GM19468 (cell line): Measurements from ENCODE around the gene HES2.
"Not testable (repeated sequence)": the region's sequence is repeated elsewhere in the genome, so short reads cannot be mapped to it uniquely, and the experiment has no call there.

Experiments
- ATAC-seq: cut with Tn5 transposase; IDR thresholded peaks from one replicate; pipeline ENCODE4 v1.9.1; 2021; ENCODE audit warnings: mild to moderate bottlenecking, moderate library complexity, moderate number of reproducible peaks; ENCODE audit not compliant: unreplicated experiment; ENCODE audit errors: extremely low read depth

Gene HES2

GRCh38 chr1:6437012-6437700, 17.4 kb upstream of the HES2 start:
- not testable (repeated sequence) for ATAC-seq

DNA sequence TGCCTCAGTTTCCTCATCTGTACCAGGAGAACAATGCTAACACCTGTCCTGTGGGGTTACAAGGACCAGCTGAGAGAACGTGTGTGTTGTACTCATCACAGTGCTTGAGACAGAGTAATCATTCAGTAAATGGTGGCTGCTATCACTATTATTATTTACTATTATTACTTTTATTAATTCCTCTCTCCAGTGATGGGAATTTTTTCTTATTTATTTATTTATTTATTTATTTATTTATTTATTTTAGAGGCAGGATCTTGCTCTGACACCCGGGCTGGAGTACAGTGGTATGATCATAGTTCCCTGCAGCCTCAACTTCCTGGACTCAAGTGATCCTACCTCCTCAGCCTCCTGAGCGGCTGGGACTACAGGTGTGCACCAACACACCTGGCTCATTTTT, 16.6 kb upstream of the HES2 start:
- ATAC-seq, result not testable (repeated sequence)

- ATAC-seq, result no peak
Observed at GRCh38 chr1:6435547-6435946, 15.8 kb upstream of the HES2 start.

DNA sequence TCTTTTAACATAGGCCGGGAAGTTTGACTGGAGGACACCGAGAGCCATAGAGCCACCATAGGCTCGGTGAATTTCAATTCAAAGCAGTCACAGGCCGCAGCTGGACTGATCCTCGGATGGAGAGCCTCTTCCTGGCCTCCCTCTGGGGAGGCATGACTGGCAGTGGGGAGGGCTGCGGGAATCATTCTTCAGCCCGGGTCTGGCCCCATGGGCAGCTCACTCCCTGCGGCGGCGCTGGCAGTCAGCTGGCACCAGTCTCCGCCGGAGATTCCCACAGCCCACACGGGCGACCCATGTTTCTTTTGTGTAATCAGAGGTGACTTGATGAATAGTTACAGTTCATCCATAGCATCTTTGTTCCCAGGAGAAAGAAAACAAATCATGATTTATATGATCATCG, 15.4 kb upstream of the HES2 start:
- ATAC-seq, result no peak

GRCh38 chr1:6434186-6434585, 14.5 kb upstream of the HES2 start:
- ATAC-seq, result no peak

DNA sequence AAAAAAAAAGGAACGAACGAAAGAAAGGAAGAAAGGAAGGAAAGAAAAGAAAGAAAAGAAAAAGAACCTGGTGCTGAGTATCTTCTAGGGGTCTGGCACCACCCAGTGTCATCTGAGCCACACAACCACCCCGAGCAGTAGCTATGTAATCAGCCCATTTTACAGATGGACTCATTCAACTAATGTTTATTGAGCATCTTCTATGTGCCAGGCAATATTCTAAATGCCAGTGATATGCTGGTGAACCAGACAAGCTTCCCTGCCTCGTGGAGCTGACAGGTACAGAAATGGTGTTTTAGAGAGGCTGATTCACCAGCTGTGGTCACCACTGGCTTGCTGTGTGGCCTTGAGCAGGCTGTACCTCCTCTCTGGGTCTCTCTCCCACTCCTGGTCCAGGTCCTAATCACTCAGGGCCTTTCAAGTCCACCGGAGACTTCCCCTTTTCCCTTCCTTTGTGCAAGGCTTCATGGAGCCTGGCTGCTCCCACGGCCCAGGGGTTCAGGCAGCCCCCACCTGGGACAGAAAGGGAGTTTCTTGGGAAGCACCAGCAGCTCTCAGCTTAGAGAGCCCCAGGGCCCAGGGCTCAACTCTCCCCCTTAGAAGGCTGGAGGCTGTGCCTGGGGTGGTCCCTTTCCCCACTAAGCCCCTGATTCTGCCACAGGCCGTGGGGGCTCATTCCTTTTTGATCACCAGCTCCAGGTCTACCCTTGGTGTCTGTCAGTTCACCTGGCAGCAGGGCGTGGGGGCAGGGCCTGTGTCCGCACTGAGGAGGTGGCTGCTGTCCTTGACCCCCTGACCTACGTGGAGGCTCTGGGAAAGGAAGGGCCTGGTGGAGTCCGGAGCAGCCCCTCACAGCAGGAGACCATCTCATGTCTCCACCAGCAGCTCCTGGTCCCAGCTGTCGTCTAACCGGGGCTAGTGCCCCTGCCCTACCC, 12.2 kb upstream of the HES2 start:
- ATAC-seq, result not testable (repeated sequence)

GRCh38 chr1:6429660-6430411, 10.1 kb upstream of the HES2 start:
- not testable (repeated sequence) for ATAC-seq

DNA sequence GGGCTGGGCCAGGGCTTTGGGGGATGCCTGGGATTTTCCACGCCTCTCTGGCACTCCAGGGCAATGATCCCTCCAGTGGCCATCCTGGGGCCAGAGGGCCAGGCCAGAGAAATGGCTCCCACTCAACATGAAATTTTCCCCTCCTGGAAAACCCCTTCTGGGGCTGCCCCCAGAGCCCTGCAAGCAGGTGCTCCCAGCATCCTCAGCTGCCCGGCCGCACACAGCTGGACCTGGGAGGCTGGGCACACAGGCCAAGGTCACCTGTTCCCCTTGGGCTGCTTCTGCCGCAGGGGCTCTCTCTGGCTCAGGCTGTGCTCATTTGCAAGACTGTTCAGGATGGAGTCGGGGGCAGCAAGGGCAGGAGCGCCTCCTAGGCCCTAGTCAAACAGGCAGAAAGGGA, 8.7 kb upstream of the HES2 start:
- ATAC-seq, result not testable (repeated sequence)

- ATAC-seq, result no peak
Observed at GRCh38 chr1:6427441-6428390, 8.0 kb upstream of the HES2 start.

GRCh38 chr1:6426972-6427350, 7.2 kb upstream of the HES2 start:
- ATAC-seq, result no peak

DNA sequence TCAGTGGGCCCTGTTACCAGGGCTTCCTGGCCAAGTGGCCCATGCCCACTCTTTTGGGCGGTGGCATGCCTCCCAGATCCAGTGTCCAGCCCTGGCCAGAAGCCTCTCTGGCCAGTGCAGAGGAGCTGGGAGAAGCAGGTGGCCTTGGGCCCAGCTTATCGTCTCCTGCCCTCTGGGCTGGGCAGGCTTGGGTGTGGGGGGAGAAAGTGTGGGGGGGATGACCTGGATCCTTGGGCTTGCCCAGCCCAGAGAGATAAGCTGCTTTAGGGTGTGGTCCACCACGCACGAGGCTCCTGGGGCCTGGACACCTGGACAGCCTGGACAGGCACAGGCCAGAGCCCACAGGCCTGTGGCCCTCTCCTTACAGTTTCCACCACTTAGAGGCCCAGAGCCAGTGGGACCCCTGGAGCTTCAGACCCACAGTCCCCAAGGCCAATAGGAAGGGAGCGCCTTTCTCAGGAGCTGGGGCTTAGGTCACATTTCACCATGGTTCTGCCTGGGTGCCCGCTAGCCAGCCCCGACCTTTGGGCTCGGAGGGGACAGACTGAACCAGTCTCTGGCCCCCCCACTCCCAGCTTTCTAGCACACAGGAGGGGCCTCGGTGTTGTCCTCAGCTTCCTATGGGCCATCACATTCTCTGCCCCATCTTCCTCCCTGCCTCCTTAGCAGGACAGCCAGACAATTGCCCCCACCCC, 6.7 kb upstream of the HES2 start:
- no peak for ATAC-seq

DNA sequence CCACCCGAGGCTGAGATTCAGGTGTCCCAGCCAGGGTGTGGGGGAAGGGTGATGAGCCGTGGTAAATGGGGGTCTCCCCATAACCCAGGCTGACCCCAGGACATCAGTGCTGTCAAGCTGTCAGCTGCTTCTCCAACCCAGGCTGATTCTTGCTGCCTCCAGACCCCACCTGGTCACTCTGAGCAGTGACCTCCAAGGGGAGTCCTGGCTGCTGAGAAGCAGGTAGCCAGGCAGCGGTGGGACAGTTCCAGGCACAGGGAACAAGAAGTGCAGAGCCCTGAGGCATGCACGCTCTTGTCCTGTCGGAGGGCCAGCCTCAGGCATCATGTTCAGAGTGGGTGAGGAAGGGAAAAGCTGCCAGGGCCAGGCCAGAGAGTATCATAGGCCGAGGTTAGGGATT, 5.9 kb upstream of the HES2 start:
- ATAC-seq, result no peak

DNA sequence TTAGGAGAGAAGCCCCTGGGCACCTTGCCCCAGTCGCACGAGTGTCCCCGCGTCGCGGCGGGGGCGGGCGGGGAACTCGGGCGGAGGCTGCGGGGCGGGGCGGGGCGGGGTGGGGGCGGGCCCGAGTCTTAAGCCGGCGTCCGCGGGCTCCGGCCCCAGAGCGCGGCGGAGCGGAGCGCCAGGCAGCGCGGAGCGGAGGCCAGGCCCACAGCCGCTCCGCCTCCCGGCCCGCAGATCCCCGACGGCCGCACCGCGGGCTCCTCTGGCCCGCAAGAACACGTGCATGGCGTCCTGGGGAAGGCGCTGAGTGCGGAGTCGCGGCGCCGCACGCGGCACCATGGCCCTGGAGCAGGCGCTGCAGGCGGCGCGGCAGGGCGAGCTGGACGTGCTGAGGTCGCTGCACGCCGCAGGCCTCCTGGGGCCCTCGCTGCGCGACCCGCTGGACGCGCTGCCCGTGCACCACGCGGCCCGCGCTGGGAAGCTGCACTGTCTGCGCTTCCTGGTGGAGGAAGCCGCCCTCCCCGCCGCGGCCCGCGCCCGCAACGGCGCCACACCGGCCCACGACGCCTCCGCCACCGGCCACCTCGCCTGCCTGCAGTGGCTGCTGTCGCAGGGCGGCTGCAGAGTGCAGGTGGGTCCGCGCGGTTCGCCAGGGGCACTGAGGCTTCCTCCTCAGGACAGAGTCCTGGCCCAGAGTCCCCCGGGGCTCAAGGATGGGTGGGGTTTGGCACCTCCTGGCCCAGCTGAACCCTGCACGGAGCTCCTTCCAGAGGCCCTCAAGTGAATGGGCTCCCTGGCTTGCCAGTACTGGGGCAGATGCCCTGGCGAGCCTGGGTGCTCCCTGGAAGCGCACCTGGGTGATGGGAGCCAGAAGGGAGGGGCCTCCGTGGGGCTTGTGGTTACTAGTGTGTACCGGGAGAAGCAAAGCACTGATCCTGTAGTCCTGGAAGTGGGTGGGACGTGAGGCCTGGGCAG, 5.2 kb upstream of the HES2 start, which contains the start of gene ESPN:
ESPN (plus strand) TSS at position 158 of the 975 bp plus-strand sequence; CDS start at position 338, 180 bp downstream.
- ATAC-seq, result no peak

DNA sequence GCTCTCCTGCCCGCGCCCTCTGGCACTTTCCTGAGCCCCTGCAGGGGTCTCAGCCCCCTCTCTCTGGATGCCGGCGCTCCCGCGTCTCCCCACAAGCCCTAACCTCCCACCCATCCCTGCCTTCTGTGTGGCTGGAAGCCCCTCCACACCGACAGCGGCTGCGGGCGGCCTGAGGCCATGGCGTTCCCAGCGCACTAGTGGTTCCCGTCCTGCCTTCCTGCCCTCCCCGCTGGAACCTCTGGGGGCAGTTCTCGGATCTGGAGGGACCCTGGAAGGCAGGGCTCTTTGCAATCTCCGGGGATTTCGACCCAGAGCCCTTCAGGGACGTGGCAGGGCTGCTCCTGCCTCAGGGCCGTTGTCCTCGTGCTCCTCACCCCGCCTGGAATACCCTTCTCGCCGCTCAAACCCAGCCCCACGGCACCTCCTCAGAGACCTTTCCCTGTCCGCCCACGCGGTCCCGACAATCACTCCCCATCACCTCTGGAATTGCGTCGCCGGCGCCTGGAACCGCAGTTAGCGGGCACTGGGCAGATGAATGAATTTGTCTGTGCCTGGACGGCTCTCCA, 4.4 kb upstream of the HES2 start:
- no peak for ATAC-seq

GRCh38 chr1:6423321-6423999, 3.7 kb upstream of the HES2 start:
- ATAC-seq, result no peak

- no peak for ATAC-seq
Observed at GRCh38 chr1:6421266-6421665, 1.5 kb upstream of the HES2 start.

DNA sequence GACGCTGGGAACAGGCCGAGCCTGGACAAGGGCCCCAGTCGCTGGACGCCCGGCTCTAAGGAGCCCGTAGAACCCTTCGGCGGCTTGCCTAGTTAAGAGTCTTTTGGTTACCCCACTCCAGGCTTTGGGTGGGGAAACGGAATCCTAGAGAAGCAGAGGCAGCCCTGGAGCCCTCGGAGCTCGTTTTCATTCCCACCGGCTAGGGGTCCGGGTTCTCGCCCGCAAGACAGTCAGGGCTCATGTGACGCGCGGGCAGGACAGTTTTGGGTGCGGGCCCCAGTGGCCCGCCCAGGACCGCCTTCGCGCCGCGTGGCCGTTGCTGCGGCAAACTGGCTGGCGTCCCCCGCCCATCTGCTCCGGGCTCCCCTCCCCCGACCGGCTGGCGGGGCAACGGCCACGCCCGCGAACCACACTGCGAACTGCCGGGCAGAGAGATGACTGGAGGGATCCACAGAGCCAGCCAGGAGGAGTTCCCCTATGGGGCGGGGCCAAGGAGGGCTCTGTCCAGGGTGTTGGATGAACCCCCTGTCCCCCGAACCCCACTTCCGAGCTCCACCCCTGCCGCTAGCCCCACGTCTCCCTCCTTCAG, 829 bp upstream of the HES2 start:
- ATAC-seq, result no peak
